ENCODE measurements around the gene NUDT16L1. TPM values are rescaled to one million over a fixed set of nuclear protein-coding genes. Genes with fewer than 3 reads are reported as not detected.

The NUDT16L1 gene
- total and polyA plus RNA-seq, 2 of the 13 experiments (the other 11 are each of a cell fraction or from before 2014, with no cell fraction given) = 28.0 to 40.5 TPM

DNA sequence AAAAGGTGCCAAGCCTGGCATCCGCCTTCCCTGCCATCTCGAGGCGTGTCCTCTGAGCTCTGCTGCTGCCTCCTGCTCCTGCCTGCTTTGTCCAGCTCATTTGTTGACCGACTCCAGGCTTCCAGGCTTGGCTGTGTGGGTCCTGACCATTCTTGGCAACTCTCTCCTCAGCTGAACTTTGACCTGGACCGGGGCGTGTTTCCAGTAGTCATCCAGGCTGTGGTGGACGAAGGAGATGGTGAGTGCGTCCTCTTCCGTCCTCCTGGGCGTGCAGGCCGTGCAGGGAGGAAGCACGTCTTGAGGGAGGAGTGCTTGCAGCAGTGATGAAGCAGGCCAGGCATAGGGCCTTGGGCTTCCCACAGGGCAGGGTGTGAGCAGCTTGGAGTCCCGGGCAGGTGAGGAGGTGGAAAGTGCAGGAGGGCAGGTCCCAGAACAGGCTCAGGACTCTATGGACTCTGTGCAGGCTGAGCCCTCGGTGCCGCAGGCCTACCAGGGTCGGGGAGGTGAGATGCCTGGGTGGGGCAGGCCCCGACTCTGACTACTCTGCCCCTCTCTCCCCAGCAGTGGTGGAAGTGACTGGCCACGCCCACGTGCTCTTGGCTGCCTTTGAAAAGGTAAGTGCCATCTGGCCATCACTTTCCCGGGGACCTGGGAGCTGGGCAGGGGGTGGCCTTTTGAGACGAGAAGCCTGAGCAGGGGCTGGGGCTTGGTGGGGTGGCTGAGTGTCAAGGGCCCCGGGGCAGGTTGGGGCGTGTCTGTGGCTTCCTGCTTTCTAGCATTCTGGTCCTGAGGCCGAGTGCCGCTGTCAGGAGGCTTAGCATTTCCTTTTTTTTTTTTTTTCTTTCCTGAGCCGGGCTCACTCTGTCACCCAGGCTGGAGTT is 28.6 kb upstream of the NUDT16L1 start (continued):
- TF ChIP-seq KMT2A (CRISPR knock-in tag; IDR thresholded peaks at IDR 0.05) (0 out of 2 replicates have a peak, but pooled peaks have one; percentile 5), KLF6 (CRISPR knock-in tag; IDR thresholded peaks at IDR 0.05) (no peak), PTBP1 (IDR thresholded peaks at IDR 0.05; ENCODE audit: low read depth, low read length, poor library complexity, severe bottlenecking) (no peak), ZNF768 (CRISPR knock-in tag; IDR thresholded peaks at IDR 0.05) (no peak), SP4 (CRISPR knock-in tag; IDR thresholded peaks at IDR 0.05) (0 out of 2 replicates have a peak, but pooled peaks have one; percentile 6), ZNF563 (CRISPR knock-in tag; IDR thresholded peaks at IDR 0.05) (no peak; the same call in 1 of the 2 replicates), KDM4B (CRISPR knock-in tag; IDR thresholded peaks at IDR 0.05) (no peak), ZBTB20 (CRISPR knock-in tag; IDR thresholded peaks at IDR 0.05; ENCODE audit: borderline replicate concordance, low read depth) (no peak), SATB2 (CRISPR knock-in tag; IDR thresholded peaks at IDR 0.05) (no peak), MIER3 (CRISPR knock-in tag; IDR thresholded peaks at IDR 0.05; ENCODE audit: borderline replicate concordance) (0 out of 2 replicates have a peak, but pooled peaks have one; percentile 10), ZNF121 (CRISPR knock-in tag; IDR thresholded peaks at IDR 0.05) (peak; percentile 48; the same call in 1 of the 2 replicates), NFIB (CRISPR knock-in tag; IDR thresholded peaks at IDR 0.05; ENCODE audit: borderline replicate concordance) (no peak)
- TF ChIP-seq, protein P1, sequence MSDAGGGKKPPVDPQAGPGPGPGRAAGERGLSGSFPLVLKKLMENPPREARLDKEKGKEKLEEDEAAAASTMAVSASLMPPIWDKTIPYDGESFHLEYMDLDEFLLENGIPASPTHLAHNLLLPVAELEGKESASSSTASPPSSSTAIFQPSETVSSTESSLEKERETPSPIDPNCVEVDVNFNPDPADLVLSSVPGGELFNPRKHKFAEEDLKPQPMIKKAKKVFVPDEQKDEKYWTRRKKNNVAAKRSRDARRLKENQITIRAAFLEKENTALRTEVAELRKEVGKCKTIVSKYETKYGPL (CRISPR knock-in tag; IDR thresholded peaks at IDR 0.05) = no peak
- TF ChIP-seq, protein P2, sequence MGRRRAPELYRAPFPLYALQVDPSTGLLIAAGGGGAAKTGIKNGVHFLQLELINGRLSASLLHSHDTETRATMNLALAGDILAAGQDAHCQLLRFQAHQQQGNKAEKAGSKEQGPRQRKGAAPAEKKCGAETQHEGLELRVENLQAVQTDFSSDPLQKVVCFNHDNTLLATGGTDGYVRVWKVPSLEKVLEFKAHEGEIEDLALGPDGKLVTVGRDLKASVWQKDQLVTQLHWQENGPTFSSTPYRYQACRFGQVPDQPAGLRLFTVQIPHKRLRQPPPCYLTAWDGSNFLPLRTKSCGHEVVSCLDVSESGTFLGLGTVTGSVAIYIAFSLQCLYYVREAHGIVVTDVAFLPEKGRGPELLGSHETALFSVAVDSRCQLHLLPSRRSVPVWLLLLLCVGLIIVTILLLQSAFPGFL (CRISPR knock-in tag; IDR thresholded peaks at IDR 0.05) = no peak
- TF ChIP-seq, protein P3, sequence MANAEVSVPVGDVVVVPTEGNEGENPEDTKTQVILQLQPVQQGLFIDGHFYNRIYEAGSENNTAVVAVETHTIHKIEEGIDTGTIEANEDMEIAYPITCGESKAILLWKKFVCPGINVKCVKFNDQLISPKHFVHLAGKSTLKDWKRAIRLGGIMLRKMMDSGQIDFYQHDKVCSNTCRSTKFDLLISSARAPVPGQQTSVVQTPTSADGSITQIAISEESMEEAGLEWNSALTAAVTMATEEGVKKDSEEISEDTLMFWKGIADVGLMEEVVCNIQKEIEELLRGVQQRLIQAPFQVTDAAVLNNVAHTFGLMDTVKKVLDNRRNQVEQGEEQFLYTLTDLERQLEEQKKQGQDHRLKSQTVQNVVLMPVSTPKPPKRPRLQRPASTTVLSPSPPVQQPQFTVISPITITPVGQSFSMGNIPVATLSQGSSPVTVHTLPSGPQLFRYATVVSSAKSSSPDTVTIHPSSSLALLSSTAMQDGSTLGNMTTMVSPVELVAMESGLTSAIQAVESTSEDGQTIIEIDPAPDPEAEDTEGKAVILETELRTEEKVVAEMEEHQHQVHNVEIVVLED (CRISPR knock-in tag; IDR thresholded peaks at IDR 0.05; ENCODE audit: borderline replicate concordance) = no peak
- TF ChIP-seq, protein P4, sequence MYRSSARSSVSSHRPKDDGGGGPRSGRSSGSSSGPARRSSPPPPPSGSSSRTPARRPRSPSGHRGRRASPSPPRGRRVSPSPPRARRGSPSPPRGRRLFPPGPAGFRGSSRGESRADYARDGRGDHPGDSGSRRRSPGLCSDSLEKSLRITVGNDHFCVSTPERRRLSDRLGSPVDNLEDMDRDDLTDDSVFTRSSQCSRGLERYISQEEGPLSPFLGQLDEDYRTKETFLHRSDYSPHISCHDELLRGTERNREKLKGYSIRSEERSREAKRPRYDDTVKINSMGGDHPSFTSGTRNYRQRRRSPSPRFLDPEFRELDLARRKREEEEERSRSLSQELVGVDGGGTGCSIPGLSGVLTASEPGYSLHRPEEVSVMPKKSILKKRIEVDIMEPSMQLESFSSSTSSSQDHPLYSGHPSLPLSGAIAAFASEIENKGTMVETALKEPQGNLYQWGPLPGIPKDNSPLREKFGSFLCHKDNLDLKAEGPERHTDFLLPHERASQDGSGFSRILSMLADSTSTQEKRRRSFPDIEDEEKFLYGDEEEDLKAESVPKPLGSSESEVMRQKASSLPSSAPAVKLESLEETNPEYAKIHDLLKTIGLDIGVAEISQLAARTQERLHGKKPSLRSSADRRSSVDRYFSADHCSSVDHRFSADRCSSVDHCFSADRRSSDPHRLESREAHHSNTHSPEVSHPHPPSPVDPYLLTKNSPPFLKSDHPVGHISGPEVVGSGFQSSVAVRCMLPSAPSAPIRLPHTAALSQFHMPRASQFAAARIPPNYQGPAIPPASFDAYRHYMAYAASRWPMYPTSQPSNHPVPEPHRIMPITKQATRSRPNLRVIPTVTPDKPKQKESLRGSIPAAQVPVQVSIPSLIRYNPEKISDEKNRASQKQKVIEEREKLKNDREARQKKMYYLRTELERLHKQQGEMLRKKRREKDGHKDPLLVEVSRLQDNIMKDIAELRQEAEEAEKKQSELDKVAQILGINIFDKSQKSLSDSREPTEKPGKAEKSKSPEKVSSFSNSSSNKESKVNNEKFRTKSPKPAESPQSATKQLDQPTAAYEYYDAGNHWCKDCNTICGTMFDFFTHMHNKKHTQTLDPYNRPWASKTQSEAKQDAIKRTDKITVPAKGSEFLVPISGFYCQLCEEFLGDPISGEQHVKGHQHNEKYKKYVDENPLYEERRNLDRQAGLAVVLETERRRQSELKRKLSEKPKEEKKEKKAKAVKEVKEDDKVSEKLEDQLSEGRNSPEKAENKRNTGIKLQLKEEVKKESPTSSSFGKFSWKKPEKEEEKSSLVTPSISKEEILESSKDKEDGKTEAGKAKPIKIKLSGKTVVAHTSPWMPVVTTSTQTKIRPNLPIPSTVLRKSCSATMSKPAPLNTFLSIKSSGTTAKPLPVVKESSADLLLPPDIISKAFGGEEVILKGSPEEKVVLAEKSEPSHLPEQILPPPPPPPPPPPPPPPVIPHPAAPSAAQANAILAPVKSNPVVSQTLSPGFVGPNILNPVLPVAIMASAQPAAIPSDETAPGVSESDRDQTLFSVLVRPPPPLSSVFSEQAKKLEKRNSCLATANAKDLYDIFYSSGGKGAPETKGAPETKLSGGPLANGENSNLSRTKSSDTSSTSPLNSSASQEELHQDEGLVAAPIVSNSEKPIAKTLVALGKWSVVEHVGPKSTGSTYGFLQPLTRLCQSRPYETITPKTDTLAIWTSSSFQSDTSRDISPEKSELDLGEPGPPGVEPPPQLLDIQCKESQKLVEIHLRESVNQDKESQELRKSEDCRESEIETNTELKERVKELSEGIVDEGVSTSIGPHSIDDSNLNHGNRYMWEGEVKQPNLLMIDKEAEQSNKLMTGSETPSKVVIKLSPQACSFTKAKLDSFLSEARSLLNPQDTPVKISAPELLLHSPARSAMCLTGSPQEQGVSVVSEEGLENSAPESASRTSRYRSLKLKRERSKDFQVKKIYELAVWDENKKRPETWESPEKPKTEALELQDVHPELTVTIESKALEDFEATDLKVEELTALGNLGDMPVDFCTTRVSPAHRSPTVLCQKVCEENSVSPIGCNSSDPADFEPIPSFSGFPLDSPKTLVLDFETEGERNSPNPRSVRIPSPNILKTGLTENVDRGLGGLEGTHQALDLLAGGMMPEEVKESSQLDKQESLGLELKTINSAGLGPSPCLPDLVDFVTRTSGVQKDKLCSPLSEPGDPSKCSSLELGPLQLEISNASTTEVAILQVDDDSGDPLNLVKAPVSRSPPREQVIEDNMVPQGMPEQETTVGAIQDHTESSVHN (CRISPR knock-in tag; IDR thresholded peaks at IDR 0.05) = peak; percentile 34; the same call in 1 of the 2 replicates

Data from HepG2 (cell line).